Measurements from ENCODE around the gene OTUB2.

DNA sequence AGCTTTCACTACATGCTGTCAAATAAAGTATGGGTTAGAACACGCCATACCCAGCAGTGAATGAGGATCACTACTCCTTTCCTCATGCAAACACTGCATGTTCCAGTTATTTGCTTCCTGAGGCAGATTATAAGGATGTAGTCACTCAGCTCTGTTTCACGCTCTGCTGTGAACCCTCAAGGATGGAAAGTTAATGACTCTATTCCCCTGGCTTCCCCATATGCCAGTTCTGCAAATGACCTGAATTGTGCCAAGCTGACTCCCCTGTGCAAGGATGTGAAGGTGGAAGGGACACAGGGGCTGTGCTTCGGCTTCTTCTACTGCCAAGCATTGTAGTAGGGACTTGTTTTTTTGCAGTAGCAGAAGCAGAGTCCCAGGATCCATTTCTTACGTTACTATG is 61.8 kb downstream of the OTUB2 start:
- TF ChIP-seq ZNF274 (IDR thresholded peaks at IDR 0.05; ENCODE audit: borderline replicate concordance, extremely low read depth, low read length) = no peak
- TF ChIP-seq CHD1 (IDR thresholded peaks at IDR 0.05; ENCODE audit: low read depth, low read length) = no peak
- no peak for TF ChIP-seq HDAC2 (IDR thresholded peaks at IDR 0.05; ENCODE audit: borderline replicate concordance in 1 of 2, low read depth in 2 of 2, low read length in 2 of 2)
- TF ChIP-seq EZH2 (IDR thresholded peaks at IDR 0.05; ENCODE audit: low read depth, low read length, severe bottlenecking) = no peak

Data from H1 (cell line).